Measurements from ENCODE around the gene FGFR3. TPM values are rescaled to one million over a fixed set of nuclear protein-coding genes. Genes with fewer than 3 reads are reported as not detected.

Gene FGFR3
- total RNA-seq (2012; rRNA removed): 0.25 and 0.44 TPM in 2 replicates

GRCh38 chr4:1792832-1793495, at the start of gene FGFR3:
Gene FGFR3 (plus strand): TSS chr4:1793293. CDS start chr4:1793935, 642 bp downstream.
- H3K4me1 ChIP-seq (ENCODE audit: control insufficient read depth, insufficient read depth, low read length): peaks cover 7% of the 10 kb centered on the region
- H3K27me3 ChIP-seq (ENCODE audit: control insufficient read depth, insufficient read depth, low read length): peaks cover 33% of the 10 kb centered on the region
- no peaks in the 10 kb centered on the region for H3K9me3 ChIP-seq (replicated peaks; ENCODE audit: low read length)
- no peak within 1 kb of the TSS for H3K9ac ChIP-seq (ENCODE audit: low read depth, low read length)
- peak within 1 kb of the TSS; percentile 65 for H3K4me3 ChIP-seq (ENCODE audit: low read length)
- peak within 1 kb of the TSS; percentile 83 for H3K4me2 ChIP-seq (ENCODE audit: low read length)
- no peaks in the 10 kb centered on the region for H3K36me3 ChIP-seq (ENCODE audit: insufficient read depth, low read length)

- no peak overlapping the region for H3K9ac ChIP-seq (ENCODE audit: low read depth, low read length)
- no peaks in the 10 kb centered on the region for H3K27me3 ChIP-seq (ENCODE audit: control insufficient read depth, insufficient read depth, low read length)
- no peaks in the 10 kb centered on the region for H3K4me1 ChIP-seq (ENCODE audit: control insufficient read depth, insufficient read depth, low read length)
- H3K9me3 ChIP-seq (replicated peaks; ENCODE audit: low read length): no peaks in the 10 kb centered on the region
- no peak overlapping the region for H3K4me2 ChIP-seq (ENCODE audit: low read length)
- peaks cover 39% of the 10 kb centered on the region for H3K36me3 ChIP-seq (ENCODE audit: insufficient read depth, low read length)
- no peak overlapping the region for H3K4me3 ChIP-seq (ENCODE audit: low read length)
These were observed 49.5 kb upstream of the FGFR3 start for GRCh38 chr4:1743551-1743950.

GRCh38 chr4:1743975-1744374, 49.1 kb upstream of the FGFR3 start:
- H3K9me3 ChIP-seq (replicated peaks; ENCODE audit: low read length): no peaks in the 10 kb centered on the region
- peaks cover 36% of the 10 kb centered on the region for H3K36me3 ChIP-seq (ENCODE audit: insufficient read depth, low read length)
- H3K4me3 ChIP-seq (ENCODE audit: low read length): no peak overlapping the region
- no peak overlapping the region for H3K4me2 ChIP-seq (ENCODE audit: low read length)
- no peaks in the 10 kb centered on the region for H3K27me3 ChIP-seq (ENCODE audit: control insufficient read depth, insufficient read depth, low read length)
- H3K4me1 ChIP-seq (ENCODE audit: control insufficient read depth, insufficient read depth, low read length): no peaks in the 10 kb centered on the region
- no peak overlapping the region for H3K9ac ChIP-seq (ENCODE audit: low read depth, low read length)

GRCh38 chr4:1744552-1744951, 48.5 kb upstream of the FGFR3 start:
- peaks cover 36% of the 10 kb centered on the region for H3K36me3 ChIP-seq (ENCODE audit: insufficient read depth, low read length)
- no peak overlapping the region for H3K4me3 ChIP-seq (ENCODE audit: low read length)
- H3K4me1 ChIP-seq (ENCODE audit: control insufficient read depth, insufficient read depth, low read length): no peaks in the 10 kb centered on the region
- no peak overlapping the region for H3K4me2 ChIP-seq (ENCODE audit: low read length)
- no peak overlapping the region for H3K9ac ChIP-seq (ENCODE audit: low read depth, low read length)
- no peaks in the 10 kb centered on the region for H3K9me3 ChIP-seq (replicated peaks; ENCODE audit: low read length)
- H3K27me3 ChIP-seq (ENCODE audit: control insufficient read depth, insufficient read depth, low read length): no peaks in the 10 kb centered on the region

GRCh38 chr4:1745165-1745564, 47.9 kb upstream of the FGFR3 start:
- Histone ChIP-seq H3K27me3 (ENCODE audit: control insufficient read depth, insufficient read depth, low read length) (no peaks in the 10 kb centered on the region), H3K9ac (ENCODE audit: low read depth, low read length) (no peak overlapping the region), H3K4me1 (ENCODE audit: control insufficient read depth, insufficient read depth, low read length) (no peaks in the 10 kb centered on the region), H3K4me3 (ENCODE audit: low read length) (no peak overlapping the region), H3K36me3 (ENCODE audit: insufficient read depth, low read length) (peaks cover 35% of the 10 kb centered on the region), H3K9me3 (replicated peaks; ENCODE audit: low read length) (no peaks in the 10 kb centered on the region), H3K4me2 (ENCODE audit: low read length) (no peak overlapping the region)

GRCh38 chr4:1745697-1746096, 47.4 kb upstream of the FGFR3 start:
- H3K36me3 ChIP-seq (ENCODE audit: insufficient read depth, low read length): peaks cover 30% of the 10 kb centered on the region
- H3K9me3 ChIP-seq (replicated peaks; ENCODE audit: low read length): no peaks in the 10 kb centered on the region
- no peaks in the 10 kb centered on the region for H3K4me1 ChIP-seq (ENCODE audit: control insufficient read depth, insufficient read depth, low read length)
- no peak overlapping the region for H3K4me3 ChIP-seq (ENCODE audit: low read length)
- no peak overlapping the region for H3K4me2 ChIP-seq (ENCODE audit: low read length)
- H3K9ac ChIP-seq (ENCODE audit: low read depth, low read length): no peak overlapping the region
- H3K27me3 ChIP-seq (ENCODE audit: control insufficient read depth, insufficient read depth, low read length): no peaks in the 10 kb centered on the region

- no peak overlapping the region for H3K4me2 ChIP-seq (ENCODE audit: low read length)
These were observed 46.8 kb upstream of the FGFR3 start for GRCh38 chr4:1746265-1746691.

GRCh38 chr4:1746919-1747602, 46.0 kb upstream of the FGFR3 start:
- Histone ChIP-seq H3K9ac (ENCODE audit: low read depth, low read length) (no peak overlapping the region), H3K4me3 (ENCODE audit: low read length) (no peak overlapping the region), H3K27me3 (ENCODE audit: control insufficient read depth, insufficient read depth, low read length) (no peaks in the 10 kb centered on the region), H3K4me1 (ENCODE audit: control insufficient read depth, insufficient read depth, low read length) (no peaks in the 10 kb centered on the region), H3K9me3 (replicated peaks; ENCODE audit: low read length) (no peaks in the 10 kb centered on the region), H3K4me2 (ENCODE audit: low read length) (no peak overlapping the region), H3K36me3 (ENCODE audit: insufficient read depth, low read length) (peaks cover 18% of the 10 kb centered on the region)

More at GRCh38 chr4:1746265-1746691, 46.8 kb upstream of the FGFR3 start:
- Histone ChIP-seq H3K9me3 (replicated peaks; ENCODE audit: low read length) (no peaks in the 10 kb centered on the region), H3K4me1 (ENCODE audit: control insufficient read depth, insufficient read depth, low read length) (no peaks in the 10 kb centered on the region), H3K36me3 (ENCODE audit: insufficient read depth, low read length) (peaks cover 24% of the 10 kb centered on the region), H3K9ac (ENCODE audit: low read depth, low read length) (no peak overlapping the region), H3K4me3 (ENCODE audit: low read length) (no peak overlapping the region), H3K27me3 (ENCODE audit: control insufficient read depth, insufficient read depth, low read length) (no peaks in the 10 kb centered on the region)

GRCh38 chr4:1747603-1747967, 45.5 kb upstream of the FGFR3 start:
- Histone ChIP-seq H3K36me3 (ENCODE audit: insufficient read depth, low read length) (peaks cover 14% of the 10 kb centered on the region), H3K4me1 (ENCODE audit: control insufficient read depth, insufficient read depth, low read length) (no peaks in the 10 kb centered on the region), H3K4me3 (ENCODE audit: low read length) (no peak overlapping the region), H3K9ac (ENCODE audit: low read depth, low read length) (no peak overlapping the region), H3K4me2 (ENCODE audit: low read length) (no peak overlapping the region), H3K9me3 (replicated peaks; ENCODE audit: low read length) (no peaks in the 10 kb centered on the region), H3K27me3 (ENCODE audit: control insufficient read depth, insufficient read depth, low read length) (no peaks in the 10 kb centered on the region)

GRCh38 chr4:1748465-1748995, 44.6 kb upstream of the FGFR3 start:
- H3K4me2 ChIP-seq (ENCODE audit: low read length): peak overlapping the region; percentile 37
- H3K4me3 ChIP-seq (ENCODE audit: low read length): no peak overlapping the region
- H3K36me3 ChIP-seq (ENCODE audit: insufficient read depth, low read length): peaks cover 12% of the 10 kb centered on the region
- H3K9me3 ChIP-seq (replicated peaks; ENCODE audit: low read length): no peaks in the 10 kb centered on the region
- no peaks in the 10 kb centered on the region for H3K27me3 ChIP-seq (ENCODE audit: control insufficient read depth, insufficient read depth, low read length)
- no peak overlapping the region for H3K9ac ChIP-seq (ENCODE audit: low read depth, low read length)
- H3K4me1 ChIP-seq (ENCODE audit: control insufficient read depth, insufficient read depth, low read length): no peaks in the 10 kb centered on the region

GRCh38 chr4:1749370-1749769, 43.7 kb upstream of the FGFR3 start:
- Histone ChIP-seq H3K4me1 (ENCODE audit: control insufficient read depth, insufficient read depth, low read length) (no peaks in the 10 kb centered on the region), H3K9me3 (replicated peaks; ENCODE audit: low read length) (no peaks in the 10 kb centered on the region), H3K27me3 (ENCODE audit: control insufficient read depth, insufficient read depth, low read length) (no peaks in the 10 kb centered on the region), H3K36me3 (ENCODE audit: insufficient read depth, low read length) (peaks cover 5% of the 10 kb centered on the region), H3K9ac (ENCODE audit: low read depth, low read length) (no peak overlapping the region), H3K4me3 (ENCODE audit: low read length) (no peak overlapping the region), H3K4me2 (ENCODE audit: low read length) (no peak overlapping the region)

All from skeletal muscle satellite cell (primary cell).